ENCODE data around the gene ATOSB. TPM values are rescaled to one million over a fixed set of nuclear protein-coding genes. Genes with fewer than 3 reads are reported as not detected.

Gene ATOSB
- total and polyA plus RNA-seq, 2 experiments from 2014 or later, result 2.3 to 6.1 TPM

GRCh38 chr9:35054871-35055644, 60.6 kb downstream of the ATOSB start:
- H3K4me1 ChIP-seq (ENCODE audit: insufficient read depth), result no peaks in the 10 kb centered on the region
- peaks cover 18% of the 10 kb centered on the region for H4K20me1 ChIP-seq (replicated peaks; ENCODE audit: insufficient read depth)
- no peak overlapping the region for H3K4me3 Mint-ChIP-seq
- no peak for DNase-seq (ENCODE audit: low spot score)
- H3K27me3 ChIP-seq (ENCODE audit: insufficient read depth), result no peaks in the 10 kb centered on the region
- peaks cover 35% of the 10 kb centered on the region for H3F3A ChIP-seq (replicated peaks; ENCODE audit: low read depth)
- no peak overlapping the region; the same call in 1 of the 2 replicates for H3K27ac Mint-ChIP-seq
- peaks cover 2% of the 10 kb centered on the region for H3K27me3 Mint-ChIP-seq (ENCODE audit: insufficient read depth, low read depth, poor library complexity)
- H3K4me1 Mint-ChIP-seq, result no peaks in the 10 kb centered on the region
- H3K9me3 Mint-ChIP-seq, result no peaks in the 10 kb centered on the region
- H3K4me3 ChIP-seq, result no peak overlapping the region
- no peaks in the 10 kb centered on the region for H3K9me2 ChIP-seq (ENCODE audit: insufficient read depth)
- H3K36me3 ChIP-seq (ENCODE audit: insufficient read depth), result peaks cover 60% of the 10 kb centered on the region
- no peak overlapping the region for H2AFZ ChIP-seq
- no peak for ATAC-seq
- H3K27ac ChIP-seq (ENCODE audit: low read depth), result peak overlapping the region; percentile 35; the same call in 1 of the 2 replicates
- H3K36me3 Mint-ChIP-seq (ENCODE audit: low read depth), result peaks cover 86% of the 10 kb centered on the region
- no peaks in the 10 kb centered on the region; the same call in 1 of the 2 replicates for H3K79me2 ChIP-seq (replicated peaks; ENCODE audit: insufficient read depth)
- no peak for TF ChIP-seq EZH2phosphoT487 (IDR thresholded peaks at IDR 0.05; ENCODE audit: unreplicated experiment)
- TF ChIP-seq POLR2AphosphoS5 (IDR thresholded peaks at IDR 0.05; ENCODE audit: low read depth), result no peak
- H3K4me2 ChIP-seq, result no peak overlapping the region

- Histone ChIP-seq H2AFZ (no peak overlapping the region), H3K4me1 (ENCODE audit: insufficient read depth) (no peaks in the 10 kb centered on the region), H3K79me2 (replicated peaks; ENCODE audit: insufficient read depth) (no peaks in the 10 kb centered on the region; the same call in 1 of the 2 replicates), H3K36me3 (ENCODE audit: insufficient read depth) (peaks cover 52% of the 10 kb centered on the region), H3F3A (replicated peaks; ENCODE audit: low read depth) (peaks cover 30% of the 10 kb centered on the region), H4K20me1 (replicated peaks; ENCODE audit: insufficient read depth) (peaks cover 11% of the 10 kb centered on the region), H3K4me2 (no peak overlapping the region), H3K4me3 (no peak overlapping the region), H3K27ac (ENCODE audit: low read depth) (no peak overlapping the region), H3K9me2 (ENCODE audit: insufficient read depth) (no peaks in the 10 kb centered on the region), H3K27me3 (ENCODE audit: insufficient read depth) (no peaks in the 10 kb centered on the region)
- Mint-ChIP-seq H3K27me3 (ENCODE audit: insufficient read depth, low read depth, poor library complexity) (peaks cover 2% of the 10 kb centered on the region), H3K36me3 (ENCODE audit: low read depth) (peaks cover 84% of the 10 kb centered on the region), H3K4me3 (no peak overlapping the region), H3K4me1 (no peaks in the 10 kb centered on the region), H3K27ac (no peak overlapping the region; the same call in 1 of the 2 replicates), H3K9me3 (no peaks in the 10 kb centered on the region)
- DNase-seq (ENCODE audit: low spot score) (no peak), ATAC-seq (no peak)
- TF ChIP-seq NANOG (IDR thresholded peaks at IDR 0.05; ENCODE audit: borderline replicate concordance) (no peak), CTCF (conservative IDR thresholded peaks at IDR 0.05; ENCODE audit: low read depth in 2 of 2) (no peak), REST (IDR thresholded peaks at IDR 0.05; ENCODE audit: unreplicated experiment) (no peak), EZH2 (IDR thresholded peaks at IDR 0.05; ENCODE audit: low read depth, unreplicated experiment) (no peak), CREB1 (CRISPR knock-in tag; IDR thresholded peaks at IDR 0.05; ENCODE audit: low read depth) (no peak), ZNF114 (CRISPR knock-in tag; IDR thresholded peaks at IDR 0.05) (no peak), ETS1 (IDR thresholded peaks at IDR 0.05) (no peak), JUNB (IDR thresholded peaks at IDR 0.05; ENCODE audit: unreplicated experiment) (no peak)
These were observed 61.4 kb downstream of the ATOSB start for GRCh38 chr9:35054185-35054835.

Data from GM23338 (cell line).